MCF 10A (cell line): ENCODE data around the gene DTL. TPM values are rescaled to one million over a fixed set of nuclear protein-coding genes. Genes with fewer than 3 reads are reported as not detected.

Source experiments
- BruUV-seq: library from RNA; stranded (reverse); fragments of 400-500 nt; replicated peaks from 2 replicates; lab custom pipeline; 2021; lab: Mats Ljungman, UMichigan
- CTCF ChIA-PET: fragments of 300-600 bp; sonication (Branson Sonifier 250); formaldehyde crosslinking; extraction: SDS; loops from one replicate; lab custom pipeline; 2021; ENCODE audit warnings: antibody characterized with exemption, inconsistent platforms; lab: Yijun Ruan, JAX
- POLR2A ChIA-PET: fragments of 300-600, 350-650 bp; sonication (Branson Sonifier 250); formaldehyde crosslinking; extraction: SDS; loops from one replicate; lab custom pipeline; 2020; ENCODE audit warnings: antibody characterized with exemption, inconsistent platforms; lab: Yijun Ruan, JAX
- DNase-seq: peaks from one replicate; pipeline ENCODE4 v3.0.0-alpha.2; 2018; ENCODE audit not compliant: unreplicated experiment
- H3K27ac Mint-ChIP-seq: one replicate; pipeline ENCODE4 v1.8.0; 2022; ENCODE audit warnings: mild to moderate bottlenecking, low read depth, mixed read lengths; ENCODE audit not compliant: unreplicated experiment
- H3K27me3 Mint-ChIP-seq: one replicate; pipeline ENCODE4 v1.8.0; 2022; ENCODE audit warnings: mixed read lengths; ENCODE audit not compliant: insufficient read depth, unreplicated experiment
- H3K36me3 Mint-ChIP-seq: one replicate; pipeline ENCODE4 v1.8.0; 2022; ENCODE audit warnings: mild to moderate bottlenecking, moderate library complexity, mixed read lengths; ENCODE audit not compliant: insufficient read depth, unreplicated experiment
- H3K4me1 Mint-ChIP-seq: one replicate; pipeline ENCODE4 v1.8.0; 2022; ENCODE audit warnings: mixed read lengths; ENCODE audit not compliant: insufficient read depth, unreplicated experiment
- H3K4me3 Mint-ChIP-seq: one replicate; pipeline ENCODE4 v1.8.0; 2022; ENCODE audit warnings: mild to moderate bottlenecking, moderate library complexity, mixed read lengths; ENCODE audit not compliant: unreplicated experiment
- H3K9me3 Mint-ChIP-seq: one replicate; pipeline ENCODE4 v1.8.0; 2022; ENCODE audit warnings: mixed read lengths; ENCODE audit not compliant: unreplicated experiment
- intact Hi-C: fragments of 100-400 bp; cut with micrococcal nuclease; formaldehyde crosslinking; loops from 2 replicates; pipeline ENCODE4 v1.14.1; 2022
- total RNA-seq: library from RNA; stranded (reverse); gene quantifications from 2 replicates; pipeline ENCODE4 v1.2.3, GENCODE V29; 2022
- TF ChIP-seq, protein P1 (sequence below): fragments of 200-600 bp; IDR thresholded peaks from one replicate; pipeline ENCODE4 v1.8.0; 2022; ENCODE audit warnings: antibody characterized with exemption, mild to moderate bottlenecking; ENCODE audit not compliant: unreplicated experiment

DTL gene
- total RNA-seq, 1 experiment from 2014 or later: 34.4 TPM

DNA sequence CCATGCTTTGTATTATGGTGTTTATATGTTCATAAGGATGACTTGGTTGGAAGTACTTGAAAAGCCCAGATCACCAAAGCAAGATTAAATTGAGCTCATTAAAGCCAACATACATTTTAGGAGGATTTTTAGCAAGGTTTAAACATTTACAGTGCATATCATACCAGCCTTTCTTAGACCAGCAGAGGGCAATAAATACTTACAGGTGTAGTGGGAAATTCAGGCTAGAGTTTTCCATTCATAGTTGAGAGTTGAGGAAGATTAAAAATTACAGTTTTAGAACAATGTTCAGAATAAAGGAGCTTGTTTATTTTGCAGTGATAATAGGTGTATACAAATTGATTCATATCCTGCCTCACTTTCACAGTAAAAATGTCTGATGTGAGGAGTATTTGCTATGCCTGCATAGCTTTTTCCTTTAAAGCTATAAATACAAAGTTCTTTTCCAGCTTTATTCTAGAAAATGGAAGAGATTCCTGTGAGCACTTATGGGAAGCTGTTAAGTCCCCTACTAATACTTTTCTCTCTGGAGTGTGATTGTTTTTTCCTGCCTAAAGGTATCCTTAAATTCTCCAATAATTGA is 35.3 kb downstream of the DTL start:
- peak overlapping the region; percentile 13 for H3K27ac Mint-ChIP-seq
- H3K27me3 Mint-ChIP-seq: no peaks in the 10 kb centered on the region
- H3K9me3 Mint-ChIP-seq: no peaks in the 10 kb centered on the region
- peaks cover 20% of the 10 kb centered on the region for H3K36me3 Mint-ChIP-seq
- no TSS peak for BruUV-seq
- H3K4me3 Mint-ChIP-seq: no peak overlapping the region
- POLR2A ChIA-PET: interaction anchor here (0.7 to 5.2 kb wide), 26 partner anchors 9 to 806 kb away, joined by 3 to 74 read pairs (median 4); partner anchors contain the start of genes DTL, INTS7, NENF and PPP2R5A
- intact Hi-C loops: loop anchor here (1.0 to 5.0 kb wide), 7 partner anchors 215 to 711 kb away; no protein-coding TSS in a partner anchor
- DNase-seq: peak; percentile 72
- TF ChIP-seq, protein P1, sequence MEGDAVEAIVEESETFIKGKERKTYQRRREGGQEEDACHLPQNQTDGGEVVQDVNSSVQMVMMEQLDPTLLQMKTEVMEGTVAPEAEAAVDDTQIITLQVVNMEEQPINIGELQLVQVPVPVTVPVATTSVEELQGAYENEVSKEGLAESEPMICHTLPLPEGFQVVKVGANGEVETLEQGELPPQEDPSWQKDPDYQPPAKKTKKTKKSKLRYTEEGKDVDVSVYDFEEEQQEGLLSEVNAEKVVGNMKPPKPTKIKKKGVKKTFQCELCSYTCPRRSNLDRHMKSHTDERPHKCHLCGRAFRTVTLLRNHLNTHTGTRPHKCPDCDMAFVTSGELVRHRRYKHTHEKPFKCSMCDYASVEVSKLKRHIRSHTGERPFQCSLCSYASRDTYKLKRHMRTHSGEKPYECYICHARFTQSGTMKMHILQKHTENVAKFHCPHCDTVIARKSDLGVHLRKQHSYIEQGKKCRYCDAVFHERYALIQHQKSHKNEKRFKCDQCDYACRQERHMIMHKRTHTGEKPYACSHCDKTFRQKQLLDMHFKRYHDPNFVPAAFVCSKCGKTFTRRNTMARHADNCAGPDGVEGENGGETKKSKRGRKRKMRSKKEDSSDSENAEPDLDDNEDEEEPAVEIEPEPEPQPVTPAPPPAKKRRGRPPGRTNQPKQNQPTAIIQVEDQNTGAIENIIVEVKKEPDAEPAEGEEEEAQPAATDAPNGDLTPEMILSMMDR: peak; percentile 97
- H3K4me1 Mint-ChIP-seq: no peaks in the 10 kb centered on the region
- CTCF ChIA-PET: interaction anchor here (0.6 to 5.7 kb wide), 145 partner anchors 9 to 1768 kb away, joined by 3 to 481 read pairs (median 7); partner anchors contain the start of genes DTL, INTS7, NENF and PACC1

DNA sequence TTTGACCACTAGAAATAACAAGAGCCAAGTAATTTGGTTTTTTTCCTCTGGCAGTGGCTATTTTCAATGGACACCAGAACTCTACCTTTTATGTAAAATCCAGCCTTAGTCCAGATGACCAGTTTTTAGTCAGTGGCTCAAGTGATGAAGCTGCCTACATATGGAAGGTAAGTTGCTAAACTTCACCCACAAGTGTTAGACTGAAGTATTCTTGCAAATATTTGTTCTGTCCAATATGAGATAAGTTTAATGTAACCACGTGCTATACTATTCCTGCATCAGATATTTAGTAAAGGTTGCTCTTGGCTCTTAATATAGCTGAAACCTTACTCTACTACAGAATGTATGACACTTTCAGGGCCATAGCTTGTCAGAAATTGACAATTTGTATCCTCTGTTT is 36.5 kb downstream of the DTL start:
- intact Hi-C loops: loop anchor here (5.0 kb wide), 1 partner anchor 710 kb away; no protein-coding TSS in a partner anchor
- POLR2A ChIA-PET: interaction anchor here (0.5 to 5.2 kb wide), 6 partner anchors 36 to 416 kb away, joined by 3 to 74 read pairs (median 22); partner anchors contain the start of genes DTL, INTS7 and PPP2R5A
- DNase-seq: no peak
- TF ChIP-seq, protein P1: no peak
- H3K9me3 Mint-ChIP-seq: no peaks in the 10 kb centered on the region
- no peak overlapping the region for H3K4me3 Mint-ChIP-seq
- peaks cover 10% of the 10 kb centered on the region for H3K36me3 Mint-ChIP-seq
- peak overlapping the region; percentile 13 for H3K27ac Mint-ChIP-seq
- H3K4me1 Mint-ChIP-seq: peaks cover 12% of the 10 kb centered on the region
- BruUV-seq: no TSS peak
- CTCF ChIA-PET: interaction anchor here (0.6 to 5.7 kb wide), 54 partner anchors 9 to 526 kb away, joined by 3 to 481 read pairs (median 14); partner anchors contain the start of genes DTL, INTS7, PACC1 and PPP2R5A
- no peaks in the 10 kb centered on the region for H3K27me3 Mint-ChIP-seq

DNA sequence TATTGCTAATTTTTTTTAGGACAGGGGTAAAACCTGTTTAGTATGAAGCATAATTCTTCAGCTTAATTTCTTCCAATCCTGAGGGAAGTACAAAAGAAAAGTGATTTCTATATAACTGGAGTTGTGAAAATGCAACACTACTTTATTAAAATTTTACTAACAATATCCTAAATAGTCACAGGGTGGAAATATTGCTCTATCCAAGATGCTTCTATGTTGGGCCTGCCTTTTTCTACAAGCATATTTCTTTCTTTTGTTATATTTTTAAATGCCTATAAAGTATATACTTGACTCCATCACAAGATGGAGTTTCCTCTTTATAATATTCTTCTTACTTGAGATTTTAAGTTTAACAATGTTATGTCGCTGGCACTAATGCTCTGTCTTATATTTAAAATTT is 37.9 kb downstream of the DTL start:
- intact Hi-C loops: loop anchor here (5.0 kb wide), 1 partner anchor 709 kb away; no protein-coding TSS in a partner anchor
- TF ChIP-seq, protein P1: no peak
- H3K36me3 Mint-ChIP-seq: peaks cover 10% of the 10 kb centered on the region
- H3K9me3 Mint-ChIP-seq: no peaks in the 10 kb centered on the region
- BruUV-seq: no TSS peak
- POLR2A ChIA-PET: interaction anchor here (0.6 to 5.2 kb wide), 5 partner anchors 211 to 519 kb away, joined by 3 to 74 read pairs (median 4); partner anchors contain the start of gene PPP2R5A
- H3K4me1 Mint-ChIP-seq: peaks cover 13% of the 10 kb centered on the region
- DNase-seq: no peak
- no peaks in the 10 kb centered on the region for H3K27me3 Mint-ChIP-seq
- H3K27ac Mint-ChIP-seq: no peak overlapping the region
- H3K4me3 Mint-ChIP-seq: no peak overlapping the region
- CTCF ChIA-PET: interaction anchor here (0.5 to 5.7 kb wide), 16 partner anchors 12 to 1699 kb away, joined by 3 to 481 read pairs (median 48); partner anchors contain the start of genes DTL, INTS7 and PPP2R5A

DNA sequence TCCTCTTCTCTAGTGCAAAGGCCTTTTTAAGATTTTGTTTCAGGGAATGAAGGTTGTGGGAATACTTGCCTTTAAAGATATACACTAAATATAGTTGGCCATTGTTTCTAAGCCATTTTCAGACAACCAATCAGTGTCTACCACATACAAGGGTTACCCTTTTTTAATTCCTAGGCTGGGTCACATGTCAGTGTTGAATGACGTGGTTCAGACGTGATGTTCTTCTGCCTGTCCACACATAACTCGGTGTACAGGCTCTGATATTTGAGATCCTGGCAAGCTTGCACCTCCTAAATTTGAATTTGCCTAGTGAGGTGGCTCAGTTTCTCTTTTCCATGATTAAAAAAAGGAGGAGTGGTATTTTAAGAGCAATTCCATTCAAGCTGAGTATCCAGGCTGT is 38.8 kb downstream of the DTL start:
- peaks cover 13% of the 10 kb centered on the region for H3K4me1 Mint-ChIP-seq
- no peak for DNase-seq
- H3K4me3 Mint-ChIP-seq: no peak overlapping the region
- no TSS peak for BruUV-seq
- ChIA-PET CTCF (interaction anchor here (0.7 to 6.0 kb wide), 4 partner anchors 216 to 382 kb away, joined by 3 to 43 read pairs (median 4); no protein-coding TSS in a partner anchor), POLR2A (interaction anchor here (4.0 kb wide), 1 partner anchor 14 kb away, joined by 20 read pairs; no protein-coding TSS in a partner anchor)
- peaks cover 16% of the 10 kb centered on the region for H3K36me3 Mint-ChIP-seq
- H3K27me3 Mint-ChIP-seq: no peaks in the 10 kb centered on the region
- TF ChIP-seq, protein P1: no peak
- H3K9me3 Mint-ChIP-seq: no peaks in the 10 kb centered on the region
- no peak overlapping the region for H3K27ac Mint-ChIP-seq
- intact Hi-C loops: loop anchor here (5.0 kb wide), 1 partner anchor 708 kb away; no protein-coding TSS in a partner anchor
